NCI-H2196 (cell line): ENCODE measurements around the gene MINDY4.

Experiments
- DNase-seq: peaks from one replicate; lab custom pipeline; 2025; ENCODE audit not compliant: unreplicated experiment; lab: John Stamatoyannopoulos, UW

The MINDY4 gene

DNA sequence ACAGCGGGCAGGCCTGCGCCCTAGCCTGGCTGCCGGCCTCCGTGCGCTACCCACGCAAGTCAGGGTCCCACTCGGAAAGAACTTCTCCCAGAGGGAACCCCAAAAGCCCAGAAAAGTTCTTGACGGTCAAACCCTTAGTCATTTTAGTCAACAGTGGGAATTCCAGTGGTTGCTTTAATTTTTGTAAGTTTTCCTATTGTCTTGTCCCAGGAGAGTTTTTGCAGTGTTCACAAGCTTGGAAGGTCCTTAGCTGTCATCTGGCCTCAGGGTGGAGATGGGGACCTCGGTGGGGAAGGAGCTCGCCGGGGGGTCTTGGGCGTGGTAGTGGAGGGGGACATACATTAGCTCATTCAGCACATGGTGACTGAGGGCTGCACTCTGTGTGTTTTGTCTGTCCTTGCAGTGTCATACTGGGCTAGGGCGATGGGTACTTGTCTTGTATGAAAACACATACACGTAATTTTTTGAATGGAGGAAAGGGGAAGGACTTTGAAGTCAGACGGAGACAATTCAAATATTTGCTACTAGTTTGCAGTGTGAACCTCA, 736 bp downstream of the MINDY4 start:
- no peak for DNase-seq

DNA sequence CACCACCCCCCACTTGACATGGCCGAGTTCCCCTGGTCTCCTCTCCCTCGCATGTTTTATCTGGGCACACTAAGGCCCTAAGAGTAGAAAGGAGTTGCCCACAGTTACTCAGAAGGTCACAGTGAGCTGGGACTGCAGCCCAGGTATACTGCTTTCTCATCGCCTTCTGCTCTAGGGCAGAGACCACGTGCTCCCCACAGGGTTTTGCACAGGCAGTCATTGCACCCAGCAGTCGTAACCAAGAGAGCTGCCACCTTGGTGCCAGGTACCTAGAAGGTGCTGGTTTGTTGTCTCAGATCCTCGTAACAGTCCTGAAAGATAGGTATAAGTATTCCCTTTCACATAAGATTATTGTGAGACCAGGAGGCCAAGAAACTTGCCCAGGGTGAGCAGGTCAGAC, 1.8 kb downstream of the MINDY4 start:
- no peak for DNase-seq

DNA sequence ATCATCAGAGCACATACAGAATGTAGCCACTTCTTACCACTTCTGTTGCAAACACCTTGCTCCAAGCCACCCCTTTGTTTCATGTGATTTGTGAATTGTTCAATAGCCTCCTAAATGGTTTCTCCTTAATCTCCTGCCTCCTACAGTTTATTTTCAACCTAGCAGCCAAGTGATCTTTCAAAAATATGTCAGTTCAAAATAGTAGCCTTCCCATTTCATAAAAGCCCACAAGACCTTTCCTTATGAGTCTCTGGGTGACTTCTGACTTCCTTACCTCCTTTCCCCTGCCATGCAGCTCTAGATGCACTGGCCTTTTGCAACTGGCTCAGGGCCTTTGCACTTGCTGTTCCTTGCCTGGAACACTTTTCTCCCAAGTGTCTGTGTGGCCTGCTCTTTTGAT, 4.8 kb downstream of the MINDY4 start:
- no peak for DNase-seq

DNA sequence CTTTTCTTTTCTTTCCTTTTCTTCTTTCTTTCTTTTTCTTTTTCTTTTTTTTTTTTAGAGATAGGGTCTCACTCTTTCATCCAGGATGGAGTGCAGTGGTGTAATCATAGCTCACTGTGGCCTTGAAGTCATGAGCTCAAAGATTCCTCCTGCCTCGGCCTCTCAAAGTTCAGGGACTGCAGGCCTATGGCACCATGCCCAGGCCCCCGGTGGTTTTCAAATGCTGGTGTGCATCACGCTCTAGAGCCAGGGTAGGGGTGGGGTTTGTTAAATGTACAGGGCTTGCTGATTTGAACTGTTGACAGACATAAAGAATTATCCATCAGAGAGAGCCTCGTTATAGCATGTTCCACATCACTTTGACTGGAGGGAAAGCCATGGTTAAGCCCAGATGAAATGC, 5.8 kb downstream of the MINDY4 start:
- no peak for DNase-seq

DNA sequence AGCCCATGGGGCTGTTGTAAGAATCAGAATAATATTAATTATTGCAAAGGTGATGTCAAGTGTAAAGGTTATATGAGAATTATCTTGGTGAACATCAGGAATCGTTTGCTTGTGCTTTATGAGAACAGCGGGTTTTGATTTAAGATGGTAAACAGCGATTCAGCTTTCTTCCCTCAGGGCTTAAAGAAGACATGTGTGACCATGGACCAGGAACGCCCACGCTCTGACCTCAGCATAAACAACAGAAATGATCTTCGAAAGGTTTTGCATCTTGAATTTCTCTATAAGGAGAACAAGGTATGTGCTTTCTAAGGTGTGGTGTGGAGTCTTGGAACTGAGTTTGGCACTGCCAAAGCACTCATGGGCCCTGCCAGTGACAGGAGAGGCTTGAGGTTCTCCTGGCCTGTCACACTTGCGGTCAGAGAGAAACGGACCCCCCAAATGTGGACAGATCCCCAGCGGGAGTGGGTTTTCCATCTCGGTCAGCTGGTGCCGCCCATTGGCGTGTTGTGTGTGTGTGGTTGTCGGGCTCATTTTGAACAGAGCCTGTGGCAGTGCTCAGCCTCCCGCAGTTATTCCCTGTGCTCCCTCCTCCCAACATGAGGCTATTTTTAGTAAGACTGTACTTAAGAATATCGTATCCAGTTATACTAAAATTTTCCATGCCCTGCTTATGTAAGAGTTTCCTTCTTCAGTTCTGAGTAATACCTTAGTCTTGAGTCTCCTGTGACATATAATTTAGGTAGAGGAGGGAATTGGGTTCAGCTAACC, 7.2 kb downstream of the MINDY4 start:
- no peak for DNase-seq

DNA sequence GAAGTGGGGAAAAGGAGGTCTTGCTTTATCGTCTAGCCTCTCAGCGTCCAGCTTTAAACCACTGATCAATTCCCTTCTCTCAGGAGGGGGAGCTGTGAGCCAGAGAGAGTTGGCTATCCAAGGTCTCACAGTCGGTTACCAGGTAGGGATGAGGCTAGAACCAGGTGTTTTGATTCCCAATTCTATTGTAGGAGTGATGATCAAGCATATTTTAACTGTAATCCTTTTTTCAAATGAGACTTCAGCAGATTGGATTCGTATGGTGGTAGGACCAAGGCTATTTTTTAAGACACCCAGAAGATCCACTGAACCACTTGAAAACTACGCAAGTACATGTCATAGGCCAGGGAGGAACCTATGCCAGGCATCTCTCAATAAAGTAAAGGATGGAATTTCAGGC, 8.4 kb downstream of the MINDY4 start:
- DNase-seq, result no peak

DNA sequence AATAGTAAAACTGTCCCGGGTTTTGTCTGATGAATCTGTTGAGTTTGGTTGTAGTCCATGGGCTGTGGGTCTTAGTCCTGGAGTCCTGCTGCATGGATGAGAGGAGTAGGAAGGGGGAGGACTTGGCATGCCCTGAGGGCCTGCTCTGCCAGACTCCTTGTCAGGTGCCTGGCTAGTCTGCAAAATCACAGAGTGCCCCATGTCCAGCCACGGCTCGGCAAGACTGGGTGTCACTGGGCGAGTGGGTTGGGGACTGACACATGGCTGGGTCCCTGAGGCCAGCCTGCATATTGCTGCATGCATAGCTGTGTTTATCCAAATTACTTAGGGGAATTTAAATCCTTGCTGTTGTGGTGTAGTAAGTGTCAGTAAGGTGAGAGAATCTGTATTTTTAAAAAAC, 9.7 kb downstream of the MINDY4 start:
- DNase-seq, result no peak

DNA sequence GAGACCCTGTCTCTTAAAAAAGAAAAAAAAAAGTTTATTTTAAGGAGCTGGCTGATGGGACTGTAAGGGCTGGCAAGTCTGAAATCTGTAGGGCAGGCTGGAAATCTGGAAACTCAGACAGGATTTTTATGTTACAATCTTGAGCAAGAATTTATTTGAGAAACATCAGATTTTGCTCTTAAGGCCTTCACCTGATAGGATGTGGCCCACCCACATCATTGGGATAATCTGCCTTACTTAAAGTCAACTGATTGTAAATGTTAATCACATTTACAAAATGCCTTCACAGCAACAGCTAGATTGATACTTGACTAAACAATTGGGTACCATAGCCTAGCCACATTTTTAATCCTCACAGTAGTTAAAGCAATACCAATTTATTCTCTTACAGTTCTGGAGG, 11.5 kb downstream of the MINDY4 start:
- DNase-seq, result no peak

DNA sequence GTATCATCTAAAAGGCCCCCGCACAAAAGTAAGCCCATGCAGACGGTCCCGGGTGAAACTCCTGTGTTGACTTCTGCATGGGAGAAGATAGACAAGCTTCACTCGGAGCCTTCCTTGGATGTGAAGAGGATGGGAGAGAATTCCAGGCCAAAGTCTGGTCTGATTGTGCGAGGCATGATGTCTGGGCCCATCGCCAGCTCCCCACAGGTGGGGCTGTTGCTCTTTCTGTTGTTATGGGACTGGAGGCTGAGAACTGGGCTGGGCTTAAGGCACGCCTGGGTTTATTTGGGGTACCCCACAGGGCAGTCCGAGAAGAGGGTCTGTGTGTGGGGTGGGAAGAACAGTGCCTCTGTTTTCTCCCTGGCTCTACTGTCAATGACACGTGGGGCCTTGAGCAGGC, 14.6 kb downstream of the MINDY4 start:
- no peak for DNase-seq

DNA sequence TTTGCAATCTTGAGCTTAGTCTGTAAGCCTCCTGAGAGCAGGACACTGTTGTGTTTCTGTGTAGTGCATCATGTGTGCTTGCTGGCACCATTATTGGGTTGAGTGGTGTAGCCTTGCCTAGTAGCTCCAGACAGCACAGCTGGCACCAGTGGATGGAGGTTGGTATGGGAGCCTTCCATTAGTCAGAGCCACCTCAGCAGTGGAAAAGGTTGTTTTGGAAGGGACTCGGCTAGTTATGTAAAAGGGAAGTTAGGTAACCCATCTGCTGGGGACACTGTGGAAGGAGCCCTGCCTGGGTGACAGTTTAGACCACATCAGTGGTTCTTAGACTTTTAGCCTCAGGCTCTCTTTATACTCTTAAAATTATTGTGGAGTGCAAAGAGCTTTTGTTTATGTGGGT, 16.3 kb downstream of the MINDY4 start:
- no peak for DNase-seq

DNA sequence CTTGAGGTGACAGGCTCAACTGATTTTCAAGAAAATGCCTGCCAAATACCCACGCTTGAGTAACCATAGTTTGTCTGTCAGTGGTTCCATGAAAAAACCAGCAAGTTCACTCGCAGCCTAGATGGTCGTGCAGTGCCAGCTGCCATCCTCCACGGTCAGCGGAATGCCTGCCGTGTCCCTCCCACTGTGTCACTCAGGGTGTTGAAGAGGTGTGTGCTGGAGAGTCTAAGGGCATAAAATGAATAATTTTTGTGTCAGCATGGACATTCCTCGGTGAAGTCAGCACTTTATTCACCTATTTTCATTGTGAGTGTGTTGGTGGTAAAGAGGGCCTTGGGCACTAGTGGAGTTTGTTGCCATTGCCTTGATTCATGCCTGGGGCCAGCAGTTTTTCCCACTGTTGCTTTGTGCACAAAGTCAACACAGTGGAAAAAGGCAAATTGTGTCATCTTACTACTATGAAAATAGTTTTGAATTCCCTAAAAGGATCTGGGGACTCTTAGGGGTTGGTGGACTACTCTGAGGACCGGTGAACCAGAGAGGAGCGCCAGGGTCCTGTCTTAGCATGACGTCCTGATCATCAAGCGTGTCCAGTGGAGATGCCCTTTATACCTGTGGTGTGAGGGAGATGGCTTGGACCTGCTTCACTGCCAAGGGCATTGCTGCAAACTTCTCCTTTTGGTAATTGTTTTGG, 17.6 kb downstream of the MINDY4 start:
- no peak for DNase-seq

DNA sequence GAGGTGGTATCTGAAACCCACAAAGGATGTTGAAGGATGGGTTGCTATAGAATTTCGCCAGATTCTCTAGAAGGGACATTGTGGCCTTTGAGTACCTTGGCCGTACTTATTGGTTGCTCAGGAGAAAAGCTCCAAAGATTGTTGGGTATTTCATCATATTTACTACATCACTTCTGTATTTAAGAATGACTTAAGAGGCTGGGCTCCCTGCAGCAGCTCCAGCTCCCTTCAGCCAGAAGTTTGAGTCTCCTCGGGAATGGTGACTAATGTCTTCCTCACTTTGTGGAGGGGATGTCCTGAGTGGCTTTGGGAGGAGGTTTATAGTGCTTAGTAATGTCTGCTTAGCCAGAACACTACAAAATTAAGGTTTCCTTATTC, 18.1 kb downstream of the MINDY4 start:
- DNase-seq, result no peak

DNA sequence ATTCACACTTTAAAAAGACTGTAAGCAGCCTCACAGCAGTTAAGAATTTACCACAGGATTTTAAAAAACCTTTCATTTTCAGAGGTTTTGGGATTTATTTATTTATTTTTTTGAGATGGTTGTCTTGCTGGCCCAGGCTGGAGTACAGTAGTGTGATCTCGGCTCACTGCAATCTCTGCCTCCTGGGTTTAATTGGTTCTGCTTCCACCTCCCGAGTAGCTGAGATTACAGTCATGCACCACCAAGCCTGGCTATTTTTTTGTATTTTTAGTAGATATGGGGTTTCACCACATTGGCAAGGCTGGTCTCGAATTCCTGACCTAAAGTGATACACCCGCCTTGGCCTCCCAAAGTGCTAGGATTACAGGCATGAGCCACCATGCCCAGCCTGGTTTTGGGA, 19.1 kb downstream of the MINDY4 start:
- no peak for DNase-seq

DNA sequence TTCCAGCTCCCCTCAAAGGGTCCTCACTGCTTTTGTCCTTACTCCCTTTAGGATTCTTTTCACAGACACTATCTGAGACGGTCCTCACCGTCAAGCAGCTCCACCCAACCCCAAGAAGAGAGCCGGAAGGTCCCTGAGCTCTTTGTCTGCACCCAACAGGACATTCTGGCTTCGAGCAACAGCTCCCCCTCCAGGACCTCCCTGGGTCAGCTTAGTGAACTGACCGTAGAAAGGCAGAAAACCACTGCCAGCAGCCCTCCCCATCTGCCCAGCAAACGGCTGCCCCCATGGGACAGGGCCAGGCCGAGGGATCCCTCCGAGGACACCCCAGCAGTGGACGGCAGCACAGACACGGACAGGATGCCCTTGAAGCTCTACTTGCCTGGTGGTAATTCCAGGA, 19.9 kb downstream of the MINDY4 start:
- DNase-seq, result no peak

DNA sequence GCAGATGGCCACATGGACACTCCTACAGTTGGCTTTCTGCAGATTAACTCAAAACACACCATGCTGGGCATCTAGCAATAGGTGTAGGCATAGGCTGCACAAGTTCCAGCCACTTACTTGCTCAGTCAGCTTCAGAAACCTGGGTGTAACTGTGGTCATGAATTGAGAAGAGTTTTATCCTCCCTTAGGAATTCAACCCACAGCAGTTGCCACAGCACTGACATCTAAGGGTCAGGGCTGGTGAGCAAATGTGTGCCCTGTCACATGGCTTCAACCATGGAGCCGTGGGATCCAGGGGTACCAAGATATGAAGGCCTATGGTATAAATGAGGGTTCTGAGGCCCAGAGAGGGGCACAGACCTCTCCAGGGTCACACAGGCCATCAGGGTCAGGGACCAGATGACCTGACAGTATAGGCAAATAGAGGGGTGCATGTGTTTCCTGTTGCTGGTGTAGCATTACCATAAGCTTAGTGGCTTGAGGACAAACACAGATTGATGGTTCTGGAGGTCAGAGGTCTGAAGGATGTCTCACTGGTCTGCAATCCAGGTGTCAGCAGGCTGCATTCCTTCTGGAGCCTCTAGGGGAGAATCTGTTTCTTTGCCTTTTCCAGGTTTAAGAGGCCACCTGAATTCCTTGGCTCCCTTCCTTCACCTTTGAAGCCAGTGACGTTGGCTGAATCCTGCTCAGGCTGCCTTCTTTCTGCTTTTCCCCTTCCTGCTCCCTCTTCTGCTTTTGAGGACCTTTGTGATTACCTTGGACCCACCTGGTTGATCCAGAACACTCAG, 24.1 kb downstream of the MINDY4 start:
- DNase-seq, result no peak

DNA sequence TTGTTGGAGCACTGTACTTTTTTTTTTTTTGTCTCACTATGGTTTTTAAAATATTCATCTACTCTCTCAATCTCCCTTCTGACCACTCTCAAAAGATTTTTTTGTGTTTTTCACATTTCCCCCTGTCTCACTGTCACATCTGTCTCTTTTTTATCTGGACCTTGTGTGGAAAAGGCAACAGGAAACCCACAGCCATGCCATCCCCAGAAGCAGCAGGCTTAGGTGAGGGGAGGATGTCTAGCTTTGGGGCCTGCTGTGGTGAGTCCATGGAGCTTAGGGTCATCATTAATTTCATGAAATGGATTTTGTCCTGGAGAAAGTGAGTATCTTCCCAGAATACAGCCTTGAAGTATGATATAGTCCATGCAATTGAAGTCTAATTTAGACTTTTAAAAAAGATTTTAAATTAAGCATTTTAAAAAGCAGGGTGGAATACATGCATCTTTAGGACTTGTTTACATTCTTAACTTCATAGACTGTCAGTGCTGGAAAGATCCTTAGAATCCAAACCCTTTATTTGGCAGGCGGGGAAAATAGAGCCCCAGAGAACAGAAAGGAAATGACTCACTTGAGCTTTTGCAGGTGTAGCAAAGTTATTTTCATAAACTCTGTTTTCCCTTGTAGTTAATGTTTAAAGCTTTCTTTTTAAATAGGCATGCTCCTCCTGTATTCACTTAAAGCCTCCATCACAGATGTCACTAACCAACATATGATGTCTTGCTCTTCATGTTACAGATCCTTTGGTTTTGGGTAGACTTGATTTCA, 25.1 kb downstream of the MINDY4 start:
- DNase-seq, result no peak

DNA sequence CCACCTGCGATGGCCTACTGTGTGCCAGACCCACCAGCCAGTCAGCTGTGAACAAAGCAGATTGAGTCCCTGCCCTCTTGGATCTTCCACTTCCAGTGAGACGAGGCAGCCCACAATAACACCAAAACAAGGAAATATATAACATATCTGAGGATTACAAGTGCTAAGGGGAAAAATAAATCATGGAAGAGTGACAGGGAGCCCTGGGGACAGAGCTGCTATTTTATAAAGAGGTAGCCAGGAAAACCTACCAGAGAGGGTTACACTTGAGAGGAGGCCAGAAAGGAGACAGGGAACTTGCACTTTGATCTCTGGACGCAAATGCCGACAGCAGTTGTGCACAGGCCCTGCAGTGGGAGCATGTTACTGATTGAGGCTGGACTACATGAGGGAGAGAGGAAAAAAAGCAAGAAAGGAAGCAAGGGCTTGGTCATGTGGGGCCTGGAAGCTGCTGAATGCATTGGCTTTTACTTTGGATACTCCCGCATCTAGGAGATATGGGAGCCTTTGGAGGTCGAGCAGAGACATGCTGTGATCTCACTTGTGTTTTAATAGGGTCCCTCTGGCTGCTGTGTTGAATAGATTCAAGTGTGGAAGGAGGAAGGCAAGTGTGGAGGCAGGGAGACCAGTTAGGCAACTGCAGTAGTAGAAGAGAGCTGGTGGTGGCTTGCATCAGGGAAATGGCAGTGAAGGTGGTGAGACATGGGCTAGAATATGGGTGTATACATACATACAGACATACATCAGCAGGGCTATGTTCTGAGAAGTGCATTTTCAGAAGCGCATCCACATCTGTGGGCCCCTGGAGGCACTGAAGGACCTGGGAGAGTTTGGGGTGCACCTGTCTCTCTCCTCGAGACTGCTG, 26.2 kb downstream of the MINDY4 start:
- no peak for DNase-seq

DNA sequence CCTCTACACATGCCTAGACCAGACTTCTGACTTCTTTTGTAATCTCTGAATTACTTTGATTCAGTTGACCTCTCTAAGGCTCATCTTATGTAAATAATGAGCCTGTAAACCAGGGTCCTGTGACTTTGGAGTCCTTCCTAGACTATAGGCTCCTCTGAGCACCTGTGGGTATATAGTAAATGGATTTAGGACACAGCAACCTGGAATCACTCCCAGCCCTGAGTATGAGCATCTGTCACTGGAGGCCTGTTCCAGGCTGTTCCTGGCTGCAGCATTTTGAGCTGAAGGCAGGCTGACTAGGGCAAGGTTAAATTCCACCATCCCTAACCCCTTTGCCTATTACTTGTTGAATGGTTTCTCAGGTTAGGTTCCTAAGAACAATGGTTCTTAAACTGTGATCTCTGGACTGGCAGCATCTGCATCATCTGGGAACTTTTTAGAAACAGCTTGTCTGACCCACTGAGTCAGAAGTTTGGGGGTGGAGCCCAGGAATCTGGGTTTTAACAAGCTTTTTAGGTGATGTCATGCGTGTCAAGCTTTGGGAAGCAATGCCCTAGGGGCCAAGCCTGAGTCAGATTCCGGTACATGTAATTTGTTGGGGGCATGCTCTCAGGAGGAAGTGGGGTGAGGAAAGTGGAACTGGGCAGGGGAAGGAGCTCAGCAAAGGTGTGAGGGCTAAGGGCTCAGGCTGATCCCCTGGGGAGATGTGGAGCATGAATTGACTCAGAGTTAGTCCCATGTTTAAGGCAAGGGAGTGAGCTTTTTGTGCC, 28.2 kb downstream of the MINDY4 start:
- no peak for DNase-seq

DNA sequence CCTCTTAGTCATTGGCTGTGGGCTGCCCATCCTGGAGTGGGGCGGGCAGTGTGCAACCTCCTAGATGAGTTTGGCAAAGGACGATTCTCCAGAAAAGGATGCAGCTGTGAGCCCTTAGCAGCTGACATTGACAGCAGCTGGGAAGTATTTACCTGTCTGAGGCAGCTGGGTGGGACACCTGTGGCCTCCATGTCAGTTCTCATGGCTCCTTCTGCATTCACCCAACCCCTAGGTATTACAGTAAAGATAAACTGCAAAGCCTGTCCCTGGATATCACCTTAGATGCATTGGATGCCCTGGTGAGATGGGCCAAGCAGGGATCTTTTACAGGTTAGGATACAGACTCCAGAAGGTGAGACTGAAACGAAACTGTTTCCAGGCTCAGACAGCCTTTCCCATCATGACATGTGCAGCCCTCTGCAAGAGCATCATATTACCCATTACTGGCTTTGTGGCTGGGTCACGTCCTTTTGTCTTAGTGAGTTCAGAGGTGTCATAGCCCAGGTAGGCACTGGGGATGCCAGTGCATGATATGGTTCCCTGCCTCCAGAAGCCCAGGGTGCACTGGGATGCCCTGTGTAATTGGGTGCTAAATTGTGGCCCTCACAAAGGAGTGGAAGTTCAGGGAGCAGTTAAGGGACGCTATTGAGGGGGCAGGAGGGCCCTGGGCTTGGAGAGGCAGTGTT, 28.9 kb downstream of the MINDY4 start:
- no peak for DNase-seq
